Measurements from ENCODE around the gene MGME1.
"Not testable (repeated sequence)": the region's sequence is repeated elsewhere in the genome, so short reads cannot be mapped to it uniquely, and the experiment has no call there.

MGME1 gene

GRCh38 chr20:17941087-17941825 is 27.6 kb upstream of the MGME1 start:
- DNase-seq, result no peak

DNA sequence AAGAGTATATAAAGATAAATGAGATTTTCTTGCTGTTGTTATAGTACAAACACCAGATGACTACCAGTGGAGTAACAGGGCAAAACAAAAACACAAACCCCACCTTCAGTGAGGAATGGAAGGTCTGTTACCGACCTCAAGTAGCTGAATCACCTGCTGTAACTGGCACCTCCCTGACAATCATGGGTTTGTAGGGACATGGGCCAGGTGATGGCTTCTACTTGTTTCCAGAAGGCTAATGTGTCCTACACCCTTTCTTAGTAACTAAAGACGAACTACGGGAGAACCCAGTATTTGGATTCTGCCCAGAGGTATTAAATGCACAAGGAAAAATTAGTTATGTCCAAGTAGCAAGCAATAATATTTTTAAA is 27.0 kb upstream of the MGME1 start:
- DNase-seq, result no peak

DNA sequence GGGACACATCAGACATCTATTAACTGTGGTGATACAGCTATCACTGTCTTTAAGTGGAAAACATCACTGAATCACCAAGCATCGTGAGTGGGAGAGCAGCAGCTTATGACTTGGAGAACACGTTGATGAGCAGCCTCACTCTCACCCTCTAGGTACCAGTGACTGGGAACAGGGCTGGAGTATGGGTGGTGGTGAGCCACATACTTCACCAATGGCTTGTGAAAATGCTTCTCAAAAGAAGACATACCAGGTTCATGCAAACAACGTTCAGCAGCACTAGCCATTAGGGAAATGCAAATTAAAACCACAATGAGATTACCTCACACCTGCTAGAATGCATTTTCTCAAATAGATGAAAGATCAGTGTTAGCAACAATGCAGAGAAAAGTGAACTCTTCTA is 25.5 kb upstream of the MGME1 start:
- no peak for DNase-seq

DNA sequence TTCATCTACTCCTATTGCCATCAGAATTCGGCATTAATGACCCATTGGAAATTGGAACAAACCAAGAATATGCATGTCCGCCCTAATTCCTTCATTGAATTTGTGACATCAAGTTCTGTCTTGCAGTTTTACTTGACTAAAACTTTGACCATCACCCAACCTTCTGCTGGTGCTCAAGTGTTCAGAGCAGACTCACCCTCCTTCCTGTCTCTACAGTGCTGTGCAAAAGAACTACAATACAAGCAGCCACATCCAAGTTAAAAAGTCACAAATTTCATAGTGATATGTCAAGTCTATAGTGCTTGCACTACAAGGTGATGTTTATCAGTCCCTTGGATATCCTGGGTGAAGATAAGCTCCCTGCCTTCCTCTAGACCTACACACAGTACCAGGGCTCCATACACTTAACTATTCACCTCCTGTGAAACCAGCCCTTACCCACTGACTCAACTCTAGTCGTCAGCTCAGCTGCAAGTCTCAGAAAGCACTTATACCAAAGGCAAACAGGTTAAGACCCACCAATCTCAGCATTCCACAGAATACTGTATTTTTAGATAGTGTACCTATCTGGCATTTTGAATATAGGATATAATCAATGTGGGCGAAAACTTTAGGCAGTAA is 23.9 kb upstream of the MGME1 start:
- no peak for DNase-seq

DNA sequence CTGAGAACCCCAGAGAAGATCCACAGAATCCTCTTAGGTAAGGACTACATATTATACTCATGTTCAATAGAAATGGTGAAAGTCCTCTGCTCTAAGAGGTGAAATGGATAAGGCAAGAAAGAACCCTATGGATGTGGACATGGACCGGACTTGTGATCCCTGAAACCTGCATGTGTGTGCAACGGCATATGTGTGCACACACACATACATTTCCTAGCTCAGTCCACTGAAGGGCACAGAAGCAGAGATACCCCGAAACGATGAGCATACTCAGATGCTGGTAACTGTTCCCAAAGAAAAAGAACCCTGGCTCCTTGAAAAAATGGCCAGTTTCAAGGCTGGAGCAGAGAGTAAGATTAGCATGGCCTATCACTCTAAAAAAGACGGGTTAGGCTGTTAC is 22.8 kb upstream of the MGME1 start:
- no peak for DNase-seq

DNA sequence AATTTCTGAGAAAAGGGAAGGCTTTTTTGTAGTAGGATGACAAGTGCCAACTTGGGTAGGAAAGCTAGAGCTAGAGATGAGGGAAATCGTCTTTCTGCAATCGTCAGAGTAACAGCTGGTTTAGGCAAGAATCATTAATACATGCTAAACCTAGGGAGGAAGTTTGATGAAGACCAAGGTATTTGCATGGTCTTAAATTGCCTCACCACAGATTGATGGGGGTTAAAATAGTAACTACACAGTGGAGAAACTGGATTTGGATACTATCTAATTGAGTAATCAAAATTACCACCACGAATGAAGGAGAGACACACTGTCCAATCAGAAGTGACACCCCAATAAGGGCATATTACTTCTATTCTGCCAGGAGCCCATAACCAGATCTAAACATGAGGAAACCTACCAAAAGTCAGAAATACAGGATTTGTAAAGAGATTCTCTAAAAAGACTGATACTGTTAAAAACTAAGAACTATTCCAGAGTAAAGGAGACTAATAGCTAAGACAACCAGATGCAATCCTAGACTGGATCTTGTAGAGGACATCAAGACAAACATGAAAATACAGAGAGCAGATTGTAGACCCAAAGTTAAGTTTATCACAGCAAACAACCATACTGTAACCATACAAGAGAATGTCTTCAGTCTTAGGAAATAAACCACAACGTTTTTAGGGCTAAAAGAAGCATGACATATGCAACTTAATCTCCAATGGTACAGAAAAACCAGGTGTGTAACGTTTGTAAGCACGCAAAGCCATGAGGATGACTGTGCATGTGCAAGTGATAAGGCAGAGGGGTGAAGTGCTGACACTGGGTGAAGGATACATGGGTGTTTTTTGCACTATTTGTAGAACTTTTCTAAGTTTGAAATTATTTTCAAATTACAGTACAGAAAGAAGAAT is 22.0 kb upstream of the MGME1 start:
- DNase-seq, result no peak

DNA sequence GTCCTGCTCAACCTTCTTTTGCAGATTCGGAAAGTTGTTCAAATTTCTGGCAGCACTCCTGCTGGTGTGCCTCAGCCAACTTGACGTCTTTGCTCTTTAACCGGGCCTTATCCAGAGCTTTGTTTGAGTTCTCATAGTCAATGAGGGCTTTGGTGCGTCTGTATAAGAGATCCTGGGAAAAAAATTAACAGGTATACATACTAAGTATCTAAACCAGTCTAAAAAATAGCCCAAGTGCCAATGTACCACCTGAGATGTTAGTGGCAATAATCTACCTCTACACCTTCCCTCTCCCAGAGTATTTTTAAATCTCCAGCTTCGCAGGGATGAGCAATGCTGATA is 21.4 kb upstream of the MGME1 start:
- DNase-seq, result no peak

DNA sequence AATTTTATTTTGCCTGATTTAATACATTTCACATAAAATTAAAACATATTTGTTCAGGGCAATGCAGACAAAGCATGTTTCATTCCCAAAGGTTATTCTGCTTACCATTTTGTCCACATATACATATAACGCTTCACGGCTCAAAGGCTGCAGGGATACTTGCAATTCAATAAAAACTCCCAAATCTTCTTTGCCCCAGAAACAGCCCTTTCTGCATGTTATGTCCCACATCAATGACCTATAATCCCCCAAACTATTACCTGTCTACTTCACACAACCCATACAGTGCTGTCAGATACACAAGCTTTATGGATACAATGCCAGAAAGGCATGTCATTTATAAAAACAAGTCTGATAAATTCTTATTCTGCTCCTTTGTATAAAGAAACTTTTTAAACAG is 20.4 kb upstream of the MGME1 start:
- DNase-seq, result no peak

- no peak for DNase-seq
Measured at GRCh38 chr20:17949899-17950298, 18.9 kb upstream of the MGME1 start.

DNA sequence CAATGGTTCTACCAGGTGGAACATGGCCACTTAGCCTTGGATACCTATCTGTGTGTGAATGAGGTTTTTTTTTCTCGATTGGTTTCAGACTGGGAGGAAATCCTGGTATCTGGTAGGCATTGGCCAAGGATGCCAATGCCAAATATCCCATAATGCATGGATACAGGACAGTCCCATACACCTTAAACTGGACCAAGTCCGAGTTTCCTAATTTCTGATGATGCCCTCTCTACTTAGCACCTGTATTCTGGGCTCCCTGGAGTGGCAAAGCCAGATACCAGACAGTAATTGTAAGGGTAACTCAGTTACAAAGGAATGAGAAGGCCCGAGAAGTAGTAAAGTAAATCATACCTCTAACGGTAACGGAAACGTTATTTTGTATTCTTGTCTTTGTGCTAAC is 18.1 kb upstream of the MGME1 start:
- DNase-seq, result no peak

DNA sequence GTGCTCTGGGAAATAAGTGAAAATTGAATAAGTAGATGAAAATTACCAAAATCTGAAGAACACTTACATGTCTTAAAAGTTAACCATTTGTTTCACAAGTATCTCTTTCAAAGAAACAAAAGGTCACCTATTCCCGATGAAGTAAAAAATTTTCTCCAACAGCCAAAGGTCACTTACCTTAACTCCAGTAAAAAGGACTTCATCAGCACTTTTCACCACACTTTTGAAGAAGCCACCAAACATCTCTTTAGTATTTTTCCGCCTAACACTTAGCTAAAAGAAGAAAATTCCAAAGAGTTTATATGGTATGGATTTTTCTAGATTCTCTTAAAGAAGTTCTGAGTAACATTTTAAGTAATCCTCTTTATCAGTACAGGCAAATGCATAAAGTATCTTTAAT is 17.5 kb upstream of the MGME1 start:
- no peak for DNase-seq

DNA sequence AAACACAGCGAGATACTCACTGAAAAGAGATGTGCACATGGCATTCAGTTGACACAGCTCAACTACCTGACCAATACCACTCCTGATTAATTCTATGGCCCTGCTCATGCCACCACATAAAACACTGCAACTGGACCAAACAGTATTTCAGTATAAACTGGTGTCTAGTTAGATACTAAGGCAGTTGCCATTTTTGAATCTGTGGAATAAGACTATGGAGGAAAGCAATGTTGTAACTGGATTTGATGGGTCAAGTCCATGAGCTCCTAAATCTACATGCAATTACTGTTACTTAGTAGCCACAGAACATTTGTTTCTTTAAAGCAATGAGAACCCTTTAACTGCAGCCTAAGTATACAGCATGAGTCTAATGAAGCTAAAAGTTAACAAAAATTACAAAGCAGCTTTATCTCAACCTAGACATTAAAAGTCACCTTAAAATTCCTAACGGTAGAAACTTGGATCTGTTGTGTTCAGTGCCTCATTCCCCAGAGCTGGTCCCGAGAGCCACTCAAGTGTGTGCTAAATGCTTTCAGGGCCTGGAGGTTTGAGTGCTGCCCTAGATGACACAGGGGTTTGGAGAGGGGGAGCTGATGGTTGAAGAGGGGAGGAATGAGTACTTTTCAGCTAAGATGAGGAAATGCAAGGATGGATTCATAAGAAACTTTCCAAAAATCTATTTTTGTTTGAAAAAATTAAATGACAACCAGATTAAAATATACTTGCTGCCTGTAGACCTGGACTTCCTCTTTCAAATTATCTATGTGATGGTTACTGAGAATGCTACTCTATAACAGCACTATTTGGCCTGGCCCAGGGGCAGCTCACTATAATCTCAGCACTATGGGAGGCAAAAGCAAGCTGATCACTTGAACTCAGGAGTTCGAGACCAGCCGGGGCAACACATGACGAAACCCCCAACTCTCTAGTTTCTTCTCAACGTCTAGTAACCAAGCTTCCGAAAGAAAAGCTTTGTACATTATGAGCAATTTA is 15.8 kb upstream of the MGME1 start:
- DNase-seq, result no peak

GRCh38 chr20:17953935-17954334 is 14.9 kb upstream of the MGME1 start:
- DNase-seq, result no peak

- DNase-seq, result no peak
Measured at GRCh38 chr20:17955302-17955701, 13.5 kb upstream of the MGME1 start.

DNA sequence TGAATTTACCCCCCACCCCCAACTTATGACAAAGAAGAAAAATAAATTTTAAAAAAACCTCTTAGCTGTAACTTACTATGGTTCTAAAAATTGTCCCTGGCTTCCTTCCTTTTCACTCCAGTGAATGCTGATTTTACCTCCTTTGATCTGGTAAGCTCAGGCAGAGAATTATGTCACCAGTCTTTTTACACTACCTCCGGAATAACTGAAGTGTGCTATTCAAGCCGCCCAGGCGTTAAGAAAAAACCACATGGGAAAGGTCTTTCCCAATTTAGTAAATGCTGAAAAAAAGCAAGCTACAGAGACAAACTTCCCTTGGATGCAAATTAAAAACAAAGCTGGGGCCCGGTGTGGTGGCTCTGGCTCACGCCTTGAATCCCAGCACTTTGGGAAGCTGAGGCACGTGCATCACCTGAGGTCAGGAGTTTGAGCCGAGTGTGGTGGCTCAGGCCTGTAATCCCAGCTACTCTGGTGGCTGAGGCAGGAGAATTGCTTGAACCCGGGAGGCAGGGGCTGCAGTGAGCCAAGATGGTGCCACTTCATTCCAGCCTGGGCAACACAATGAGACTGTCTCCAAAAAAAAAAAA is 12.6 kb upstream of the MGME1 start:
- DNase-seq, result no peak

DNA sequence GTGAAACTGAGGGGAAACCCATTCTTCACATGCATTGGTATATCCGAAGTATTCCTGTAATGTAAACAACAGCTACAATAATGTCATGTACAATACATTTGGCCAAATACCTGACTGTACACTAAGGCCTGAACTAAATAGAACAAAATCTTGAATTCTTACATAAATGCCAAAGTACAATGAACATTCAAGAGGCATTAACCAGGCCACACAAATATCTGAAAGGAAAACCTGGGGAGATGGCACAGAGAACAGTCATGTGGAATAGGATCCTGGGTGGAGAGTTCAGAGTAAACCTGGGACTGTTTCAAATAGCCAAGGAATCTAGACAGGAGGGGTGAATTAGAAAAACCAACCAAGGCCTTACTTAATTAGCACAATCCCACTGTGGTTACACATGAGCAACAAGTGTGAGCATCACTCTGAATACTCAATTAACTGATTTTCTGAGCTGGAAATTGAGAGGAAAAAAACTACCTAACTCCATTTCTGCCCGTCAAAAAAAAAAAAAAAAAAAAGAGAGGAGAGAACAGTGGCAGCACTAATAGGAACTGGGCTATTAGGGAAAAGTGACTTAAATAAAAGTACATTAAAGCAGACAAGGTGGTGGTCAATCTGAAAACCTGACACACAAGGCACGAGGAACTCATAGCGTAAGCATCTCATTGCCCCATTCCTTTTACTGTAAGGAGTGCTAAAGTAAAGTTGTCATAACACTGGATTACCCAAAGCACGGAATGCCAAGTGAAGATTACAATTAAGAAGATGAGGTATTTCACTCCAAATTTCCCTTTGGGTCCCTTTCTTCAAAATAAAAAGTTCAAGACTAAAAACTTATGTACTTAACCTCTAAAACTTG is 11.1 kb upstream of the MGME1 start:
- DNase-seq, result no peak

GRCh38 chr20:17958373-17959256 is 10.2 kb upstream of the MGME1 start:
- DNase-seq, result no peak

DNA sequence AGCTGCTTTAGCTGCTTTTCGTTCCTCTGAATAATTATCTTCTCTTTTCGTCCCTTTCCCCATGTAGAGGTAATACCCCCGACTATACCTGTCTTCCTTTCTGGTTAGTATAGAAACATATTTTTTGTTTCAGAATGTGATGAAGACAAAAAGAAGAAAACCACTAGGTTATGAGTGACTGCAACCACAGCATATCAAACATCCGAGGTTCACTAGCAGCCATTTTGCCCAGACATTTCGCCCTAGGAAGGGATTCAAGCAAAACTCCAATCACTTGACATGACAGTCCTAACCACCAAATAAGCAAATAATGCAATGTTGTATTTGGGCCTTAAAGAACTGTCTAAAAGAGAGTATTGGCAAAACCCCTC is 9.6 kb upstream of the MGME1 start:
- no peak for DNase-seq

GRCh38 chr20:17960400-17960885 is 8.4 kb upstream of the MGME1 start:
- not testable (repeated sequence) for DNase-seq

DNA sequence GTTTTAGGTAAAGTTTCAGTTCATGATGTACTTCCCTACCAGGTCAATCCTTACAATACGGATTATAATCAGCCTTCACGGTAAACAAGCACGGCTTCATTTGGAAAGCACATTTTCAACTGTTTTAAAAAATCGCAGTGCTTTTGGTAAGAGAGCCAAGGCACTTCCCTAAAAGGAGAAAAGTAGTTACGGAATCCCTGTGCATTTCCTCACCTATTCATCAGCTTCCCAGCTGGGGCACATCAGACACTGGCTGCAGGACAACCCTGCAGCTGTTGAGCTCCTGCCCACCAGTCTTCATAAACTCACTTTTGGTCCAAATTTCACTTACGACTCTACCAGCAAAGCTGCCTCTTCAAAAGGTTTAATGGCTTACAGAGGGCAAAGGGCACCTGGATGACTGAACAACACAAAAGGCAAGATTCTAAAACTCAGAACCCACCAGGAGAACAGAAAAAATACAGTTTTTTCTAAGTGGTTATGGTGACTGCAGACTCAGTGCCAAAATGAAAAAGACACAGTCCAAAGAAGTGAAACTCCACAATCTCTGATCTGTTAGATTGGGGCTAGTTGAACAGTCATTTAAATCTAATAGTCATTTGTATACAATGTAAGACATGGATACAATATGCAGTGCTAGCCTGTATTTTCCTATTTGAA is 7.8 kb upstream of the MGME1 start:
- DNase-seq, result no peak
